Measurements from ENCODE around the gene ARHGAP23.
A peak's percentile ranks its signal among the peaks of the same experiment; 100 is the strongest.
"Not testable (repeated sequence)": the region's sequence is repeated elsewhere in the genome, so short reads cannot be mapped to it uniquely, and the experiment has no call there.

The ARHGAP23 gene

DNA sequence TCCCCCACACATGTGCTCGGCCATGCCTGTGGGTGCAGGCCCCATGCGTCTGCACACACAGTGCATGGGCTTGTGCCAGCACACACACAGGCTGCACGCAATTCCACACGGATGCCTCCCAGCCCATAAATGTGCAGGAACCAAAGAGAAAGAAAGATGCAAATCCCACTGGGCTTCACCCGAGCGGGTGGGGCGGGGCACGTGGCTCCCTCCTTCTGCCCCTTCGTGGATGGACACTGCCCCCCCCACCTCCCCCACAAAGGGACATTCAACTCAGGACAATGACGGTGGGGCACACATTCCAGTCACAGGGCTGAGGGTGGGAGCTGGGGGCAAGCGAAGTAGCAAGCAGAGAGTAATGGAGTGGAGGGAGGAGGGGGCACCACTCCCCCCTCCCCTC is 102.6 kb downstream of the ARHGAP23 start:
- not testable (repeated sequence) for DNase-seq

DNA sequence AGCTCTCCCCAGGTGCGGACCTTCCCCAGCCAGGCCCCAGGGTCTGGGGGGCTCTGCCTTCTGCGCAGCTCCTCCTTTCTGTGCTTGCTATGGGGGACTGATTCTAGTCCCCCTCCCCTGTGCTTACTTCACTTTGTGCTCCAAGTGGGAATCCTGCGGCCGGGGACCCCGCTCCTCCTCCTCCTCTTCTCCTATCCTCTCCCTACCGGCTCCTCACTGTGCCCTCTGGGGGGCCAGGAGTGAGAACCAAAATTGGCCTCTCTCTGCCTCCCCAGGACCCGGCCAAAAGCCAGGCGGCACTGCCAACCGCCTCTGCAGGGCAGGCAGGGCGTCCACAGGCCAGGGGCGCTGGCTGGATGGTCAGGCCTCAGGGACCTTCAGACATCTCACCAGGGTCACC is 103.5 kb downstream of the ARHGAP23 start:
- DNase-seq: not testable (repeated sequence)

DNA sequence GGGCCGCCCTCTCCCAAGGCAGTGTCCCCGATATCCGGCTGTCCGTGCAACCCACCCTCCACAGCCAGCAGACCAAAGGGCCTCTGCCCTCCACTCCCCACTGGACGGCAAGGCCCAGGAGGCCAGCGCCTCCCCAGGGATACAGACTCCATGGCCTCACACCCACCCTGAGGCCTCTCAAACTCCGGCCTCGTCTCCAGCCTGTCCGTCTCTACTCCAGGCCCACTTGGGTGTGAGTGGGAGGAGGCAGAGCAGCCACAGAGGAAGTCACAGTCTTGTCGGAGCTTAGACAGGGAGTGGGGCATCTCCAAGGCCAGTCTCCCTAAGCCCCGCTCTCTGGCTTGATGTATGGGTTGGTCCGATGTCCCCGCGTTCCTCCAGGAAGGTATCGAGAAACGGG is 104.2 kb downstream of the ARHGAP23 start:
- DNase-seq: no peak

DNA sequence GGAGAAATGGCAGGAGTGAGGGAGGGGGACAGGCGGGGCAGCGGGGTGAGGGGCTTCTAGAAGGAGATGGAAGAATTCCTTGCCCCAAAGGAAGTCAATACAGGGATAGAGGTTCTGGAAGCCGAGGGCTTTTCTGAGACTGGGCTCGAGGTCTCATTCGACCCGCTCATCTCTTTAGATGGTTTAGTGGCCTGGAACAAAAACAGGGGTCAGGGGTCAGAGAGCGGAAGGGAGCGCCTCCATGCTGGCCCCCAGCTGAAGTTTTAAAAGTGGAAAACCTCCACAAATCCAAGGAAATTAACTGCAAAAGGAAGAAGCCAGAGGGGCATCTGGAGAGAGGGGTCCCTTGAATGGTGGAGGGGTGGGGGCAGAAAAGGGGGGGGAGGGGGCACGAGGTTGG is 105.0 kb downstream of the ARHGAP23 start:
- no peak for DNase-seq

DNA sequence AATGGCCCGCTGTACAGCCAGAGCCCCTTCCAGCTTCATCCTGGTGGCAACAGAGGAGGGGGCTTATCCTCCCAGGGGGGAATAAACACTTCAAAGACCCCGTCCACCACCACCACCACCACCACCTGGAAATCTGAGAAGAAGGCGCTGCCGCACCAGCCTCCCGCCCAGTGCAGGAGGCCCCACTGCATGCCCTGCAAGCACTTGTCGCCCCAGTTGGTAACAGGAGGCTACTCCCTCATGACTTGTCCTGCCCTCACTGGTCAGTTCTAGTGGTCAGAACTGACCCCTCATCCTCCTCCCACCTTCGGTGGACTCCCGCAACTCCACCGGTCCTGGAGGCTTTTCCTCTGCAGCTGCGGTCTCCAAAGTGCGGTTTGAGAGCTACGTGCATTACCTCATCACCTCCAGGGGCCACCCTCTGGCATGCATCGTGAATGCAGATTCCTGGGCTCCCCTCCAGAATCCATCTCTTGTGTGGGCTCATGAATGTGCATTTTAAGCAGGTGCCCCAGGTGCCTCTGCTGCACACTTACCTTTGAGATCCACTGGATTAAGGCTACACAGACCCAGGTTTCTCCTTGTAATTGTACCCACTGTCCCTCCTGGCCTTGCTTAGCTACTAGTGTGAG is 105.7 kb downstream of the ARHGAP23 start:
- no peak for DNase-seq

DNA sequence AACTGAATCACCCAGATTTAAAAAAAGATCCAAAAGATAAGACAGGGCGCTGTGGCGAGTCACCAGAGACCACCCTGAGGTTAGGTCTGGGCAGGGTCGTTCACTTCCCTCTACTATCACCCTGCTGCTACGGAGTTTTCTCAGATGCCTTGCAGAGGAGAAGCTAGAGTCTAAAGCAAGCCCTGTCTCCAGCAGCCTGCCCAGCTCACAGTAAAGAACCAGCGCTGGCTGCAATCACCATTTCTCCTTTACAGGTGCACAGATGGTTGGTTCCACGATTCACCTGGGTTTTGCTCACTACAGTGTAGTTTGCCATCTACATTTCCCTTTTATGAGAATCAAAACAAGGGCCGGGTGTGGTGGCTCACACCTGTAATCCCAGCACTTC is 106.2 kb downstream of the ARHGAP23 start:
- no peak for DNase-seq

DNA sequence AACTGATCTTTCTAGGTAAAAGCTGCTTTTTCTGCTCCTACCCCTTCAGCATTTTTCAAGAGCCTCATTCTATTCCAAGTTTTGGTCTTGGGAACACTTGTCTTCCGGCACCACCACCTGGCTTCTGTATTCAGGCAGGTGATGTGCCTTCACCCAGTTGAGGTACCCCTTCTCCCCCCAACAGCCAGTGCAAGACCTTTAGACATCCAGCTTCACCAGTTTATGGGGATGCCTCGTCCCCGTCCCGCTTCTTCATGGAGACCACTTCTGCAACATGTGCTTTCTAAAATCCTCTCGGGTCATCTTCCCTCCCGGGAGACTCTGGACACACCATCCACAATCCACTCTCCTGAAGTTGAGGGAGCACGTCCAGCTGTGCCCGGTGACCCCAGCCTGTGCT is 107.6 kb downstream of the ARHGAP23 start:
- no peak for DNase-seq

DNA sequence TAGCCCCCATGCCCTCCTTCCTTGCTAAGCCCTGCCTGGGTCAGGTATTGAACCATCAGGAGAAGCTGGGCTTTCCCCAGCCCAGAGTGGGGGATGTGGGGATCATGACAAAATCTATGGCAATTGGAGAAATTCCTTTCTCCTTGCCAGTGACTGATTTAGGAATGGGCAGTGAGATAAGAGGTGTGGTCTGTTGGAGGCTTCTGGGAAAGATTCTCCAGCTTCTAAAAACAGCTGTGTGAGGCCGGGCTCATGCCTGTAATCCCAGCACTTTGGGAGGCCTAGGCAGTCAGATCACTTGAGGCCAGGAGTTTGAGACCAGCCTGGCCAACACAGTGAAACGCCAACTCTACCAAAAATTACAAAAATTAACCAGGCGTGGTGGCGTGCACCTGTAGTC is 108.4 kb downstream of the ARHGAP23 start:
- DNase-seq: no peak

DNA sequence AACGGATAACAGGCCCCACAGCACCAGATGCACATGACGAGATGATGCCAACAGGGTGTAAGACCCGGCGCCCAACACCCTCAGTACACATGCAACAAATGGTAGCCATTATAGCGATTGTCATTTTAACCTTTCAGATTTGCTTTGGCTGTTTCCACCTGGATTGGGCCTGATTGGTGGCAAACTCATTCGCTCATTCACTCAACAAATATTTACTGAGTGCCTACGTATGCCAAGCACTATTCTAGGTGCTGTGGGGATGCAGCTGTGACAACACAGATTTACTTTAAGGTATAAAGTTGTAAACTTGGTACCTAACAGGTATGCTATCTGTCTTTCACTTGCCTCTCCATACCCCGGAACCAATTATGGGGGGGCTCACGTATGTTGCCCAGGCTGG is 110.6 kb downstream of the ARHGAP23 start:
- no peak for DNase-seq

DNA sequence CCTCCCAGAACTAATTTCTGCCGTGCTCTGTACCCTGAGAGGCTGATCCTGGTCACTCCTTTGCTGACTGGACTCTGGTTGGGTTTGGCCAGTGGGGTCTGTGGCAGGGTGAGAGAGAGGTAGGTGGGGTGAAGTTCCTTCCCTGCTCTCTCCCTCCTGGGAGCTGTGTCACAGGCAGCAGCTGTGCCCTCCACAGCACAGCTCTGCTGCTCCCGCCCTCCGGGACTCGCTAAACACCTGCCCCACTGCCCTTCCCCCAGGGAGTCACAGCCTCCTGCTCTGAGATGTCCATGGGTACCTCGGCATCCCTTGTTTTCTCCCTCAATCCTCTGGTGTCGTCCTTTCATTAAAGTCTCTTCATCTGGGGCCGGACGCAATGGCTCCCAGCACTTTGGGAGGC is 111.1 kb downstream of the ARHGAP23 start:
- DNase-seq: peak; percentile 11

DNA sequence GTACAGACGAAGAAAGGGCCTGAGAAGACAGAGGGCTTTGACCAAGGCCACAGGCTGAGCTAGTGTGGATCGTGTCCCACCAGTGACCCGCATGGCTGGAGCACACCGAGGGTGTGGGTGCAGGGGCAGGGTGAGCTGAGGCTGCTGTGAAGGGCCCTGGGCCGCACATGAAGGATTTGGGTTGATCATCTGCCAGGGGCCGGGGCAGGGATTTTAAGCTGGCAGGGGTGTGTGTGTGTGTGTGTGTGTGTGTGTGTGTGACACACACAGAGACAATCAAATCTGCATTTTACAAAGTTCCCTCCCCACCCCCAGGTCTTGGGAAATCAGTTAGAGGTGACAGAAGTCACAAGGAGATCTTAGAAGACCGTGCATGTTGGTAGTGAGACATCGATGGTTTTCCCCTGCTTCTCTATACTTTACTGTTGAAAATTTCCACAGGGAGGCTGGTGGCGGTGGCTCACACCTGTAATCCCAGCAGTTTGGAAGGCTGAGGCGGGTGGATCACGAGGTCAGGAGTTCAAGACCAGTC is 112.3 kb downstream of the ARHGAP23 start:
- DNase-seq: no peak

DNA sequence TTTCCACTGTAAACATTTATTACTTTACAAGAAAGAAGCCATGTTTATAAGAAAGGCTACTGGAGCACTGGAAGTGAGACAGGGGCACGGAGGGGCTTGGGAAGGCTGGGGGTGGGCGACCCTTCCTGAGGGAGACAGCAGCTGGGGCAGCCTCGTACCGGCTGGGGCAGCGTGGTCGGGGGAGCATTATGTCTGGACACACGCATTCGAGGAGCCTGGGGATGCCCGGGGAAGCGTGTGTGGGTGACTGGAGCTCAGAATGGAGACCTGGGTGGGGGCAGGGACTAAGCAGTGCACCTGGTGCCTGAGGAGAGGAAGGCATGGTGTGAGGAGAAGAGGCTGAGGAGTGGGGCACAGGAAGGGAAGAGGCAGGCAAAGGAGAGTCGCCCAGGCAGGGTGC is 113.0 kb downstream of the ARHGAP23 start:
- no peak for DNase-seq

DNA sequence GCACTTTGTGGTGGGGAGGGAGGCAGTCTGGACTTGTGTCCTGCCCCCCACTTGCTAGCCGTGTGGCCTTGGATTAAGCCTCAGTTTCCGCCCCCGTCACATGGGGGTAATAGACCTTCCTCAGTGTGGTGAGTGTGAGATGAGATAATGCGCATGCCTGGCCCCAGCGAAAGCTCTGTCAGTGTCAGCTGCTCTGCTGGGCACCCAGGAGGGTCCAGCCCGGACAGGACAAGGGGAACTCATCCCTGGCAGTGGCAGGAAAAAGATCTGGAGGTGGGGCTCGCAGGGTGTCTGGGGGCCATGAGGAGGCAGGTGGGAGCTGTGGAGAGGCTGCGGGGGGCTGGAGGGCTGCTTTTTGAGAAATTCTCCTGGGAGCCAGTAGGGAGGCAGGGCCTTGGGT is 114.0 kb downstream of the ARHGAP23 start:
- peak; percentile 10 for DNase-seq

DNA sequence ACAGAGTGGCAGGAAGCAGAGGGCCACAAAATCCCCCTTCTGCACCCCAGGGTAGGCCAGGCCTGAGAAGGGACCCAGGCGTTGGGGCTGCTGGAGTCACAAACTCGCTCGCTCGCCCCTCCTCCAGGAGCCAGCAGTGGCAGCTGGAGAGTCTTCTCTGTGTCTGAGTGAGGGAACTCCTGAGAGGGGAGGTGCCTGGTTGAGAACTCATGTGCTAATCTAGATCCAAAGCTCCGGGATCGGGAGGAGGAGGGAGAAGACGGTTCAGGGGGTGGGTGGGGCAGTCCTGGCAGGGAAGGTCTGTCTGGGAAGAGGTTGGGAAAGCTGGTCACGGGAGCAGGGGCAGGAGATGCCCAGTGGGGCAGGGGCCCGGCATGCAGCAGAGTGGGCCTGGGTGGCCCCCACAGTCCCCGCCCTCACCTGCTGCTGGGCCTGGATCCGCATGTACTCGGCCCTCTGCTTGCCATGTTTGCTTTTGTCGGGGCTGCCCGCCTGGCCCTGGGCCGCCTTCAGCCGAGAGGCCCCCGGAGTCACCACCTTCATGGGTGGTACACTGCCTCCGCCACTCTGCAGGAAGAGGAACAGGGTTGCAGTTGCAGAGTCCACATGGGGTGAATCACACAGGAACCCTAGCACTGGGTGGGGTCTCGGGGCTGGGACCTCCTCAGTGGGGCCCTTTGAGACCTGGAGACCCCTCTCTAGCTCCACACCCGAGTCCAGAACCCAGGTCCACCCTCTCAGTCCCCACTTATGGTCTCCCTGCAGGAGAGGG is 115.3 kb downstream of the ARHGAP23 start:
- DNase-seq: peak; percentile 14

DNA sequence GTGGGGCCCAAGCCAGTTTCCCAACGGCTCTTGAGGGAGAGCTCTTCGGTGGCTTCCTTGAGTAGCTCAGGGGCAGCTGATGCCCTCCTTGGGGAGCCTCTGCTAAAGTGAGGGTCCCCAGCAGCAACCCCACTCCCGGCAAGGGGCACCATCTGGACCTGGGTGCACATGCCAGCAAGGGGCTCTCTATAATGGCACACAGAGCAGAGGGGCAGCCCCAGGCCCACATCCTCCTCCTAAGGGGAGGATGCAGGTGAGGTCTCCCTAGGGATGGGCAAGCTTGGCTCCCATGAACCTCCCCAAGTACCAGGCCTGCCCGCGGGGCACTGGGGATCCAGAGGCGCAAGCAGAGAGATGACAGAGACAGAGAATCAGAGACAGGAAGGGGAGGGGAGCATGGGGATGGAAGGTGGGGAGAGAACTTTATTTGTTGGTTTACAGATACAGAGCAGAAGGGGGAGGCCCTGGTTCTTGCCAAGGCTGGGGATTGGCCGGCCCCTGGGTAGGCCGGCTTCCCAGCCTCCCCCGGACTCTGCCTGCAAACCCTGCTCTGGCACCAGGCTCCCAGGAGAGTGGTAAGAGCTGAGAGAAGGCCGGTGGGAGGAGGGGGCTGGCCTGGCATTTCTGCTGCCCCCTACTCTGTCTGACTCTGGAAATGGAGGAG is 116.0 kb downstream of the ARHGAP23 start:
- peak; percentile 13 for DNase-seq

DNA sequence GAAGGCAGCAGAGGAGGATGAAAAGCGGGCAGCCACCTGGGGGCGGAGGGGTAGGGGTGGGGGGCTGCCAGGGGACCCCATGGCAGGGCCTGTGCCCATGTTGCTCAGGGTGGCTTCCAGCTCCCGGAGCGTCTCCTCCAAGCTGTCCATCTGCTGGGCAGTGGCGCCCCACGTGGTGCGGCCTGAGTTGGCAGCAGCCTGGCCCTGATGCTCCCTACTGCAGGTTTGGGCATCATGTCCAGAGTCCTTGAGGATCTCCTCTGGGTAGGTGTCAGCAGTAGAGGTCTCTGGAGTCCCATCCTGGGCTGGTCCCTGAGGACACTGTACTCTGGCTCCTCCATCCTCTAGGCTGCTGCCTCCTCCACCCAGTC is 116.6 kb downstream of the ARHGAP23 start:
- DNase-seq: peak; percentile 12

DNA sequence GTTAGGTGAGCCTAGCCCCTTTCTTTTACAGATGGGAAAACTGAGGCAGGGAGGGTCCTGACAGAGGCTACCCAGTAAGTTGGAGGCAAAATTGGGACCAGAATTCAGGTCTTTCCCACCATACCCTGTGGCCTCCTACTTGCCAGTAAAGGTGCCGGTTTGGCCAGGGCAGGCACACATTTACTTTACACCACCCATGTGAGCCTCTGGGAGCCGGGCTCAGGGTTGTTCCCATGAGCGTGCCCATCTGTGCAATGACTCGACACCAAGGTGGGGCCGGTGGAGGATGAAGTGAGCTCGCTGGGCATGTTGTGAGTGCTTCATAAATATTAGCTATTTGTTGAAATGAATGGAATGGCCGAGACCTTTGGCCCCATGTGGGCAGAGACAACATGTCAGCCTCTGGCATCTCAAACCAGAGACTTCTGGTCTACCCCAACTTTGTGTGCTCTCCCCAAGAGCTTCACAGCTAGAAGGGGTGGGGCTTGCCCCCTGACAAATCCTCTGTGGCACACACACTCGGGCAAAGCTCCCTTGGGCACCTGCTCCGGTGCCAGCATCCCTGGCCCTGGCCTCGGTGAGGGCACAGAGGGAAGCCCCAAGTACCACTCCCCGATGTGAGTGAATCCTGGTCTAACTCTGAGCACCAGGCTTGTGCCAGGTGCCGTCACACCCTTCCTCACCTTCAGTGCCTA is 117.4 kb downstream of the ARHGAP23 start:
- DNase-seq: peak; percentile 9

DNA sequence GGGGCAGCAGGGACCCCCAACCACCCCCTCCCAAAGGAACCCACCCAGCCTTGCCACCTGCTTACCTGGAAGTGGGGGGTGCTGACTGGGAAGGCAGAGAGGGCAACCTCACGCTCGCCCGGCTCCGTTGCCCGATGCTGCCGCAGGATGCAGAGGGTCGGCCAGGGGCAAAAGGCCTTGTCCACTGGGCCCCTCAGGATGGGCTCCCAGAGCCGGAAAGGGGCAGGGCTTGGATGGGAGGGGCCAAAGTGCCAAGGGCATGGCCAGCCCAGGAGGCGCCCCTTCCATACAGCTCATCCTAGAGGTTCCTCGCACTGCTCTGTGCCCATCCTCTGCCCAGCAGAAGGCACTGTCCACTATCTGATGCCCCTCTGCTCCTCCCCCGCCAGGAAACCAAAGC is 118.1 kb downstream of the ARHGAP23 start:
- no peak for DNase-seq

DNA sequence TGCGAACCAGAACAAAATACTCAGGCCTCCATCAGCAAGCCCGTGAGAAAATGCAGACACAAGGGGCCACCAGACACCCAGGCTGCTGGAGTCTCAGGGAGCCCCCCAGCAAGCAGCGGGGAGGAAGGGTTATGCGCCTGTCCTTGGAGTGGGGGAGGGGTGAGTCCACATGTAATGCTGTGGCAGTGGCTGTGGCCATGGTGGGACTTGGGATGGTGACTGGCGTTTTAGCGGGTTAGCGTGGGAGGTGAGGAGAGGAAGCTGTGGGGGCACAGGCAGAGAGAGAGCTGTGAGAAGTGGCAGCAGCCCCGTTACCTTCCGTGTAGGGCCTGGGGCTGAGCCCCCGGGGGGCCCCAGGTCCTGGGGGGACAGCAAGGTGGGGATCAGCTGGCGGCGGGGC is 119.2 kb downstream of the ARHGAP23 start:
- DNase-seq: no peak

DNA sequence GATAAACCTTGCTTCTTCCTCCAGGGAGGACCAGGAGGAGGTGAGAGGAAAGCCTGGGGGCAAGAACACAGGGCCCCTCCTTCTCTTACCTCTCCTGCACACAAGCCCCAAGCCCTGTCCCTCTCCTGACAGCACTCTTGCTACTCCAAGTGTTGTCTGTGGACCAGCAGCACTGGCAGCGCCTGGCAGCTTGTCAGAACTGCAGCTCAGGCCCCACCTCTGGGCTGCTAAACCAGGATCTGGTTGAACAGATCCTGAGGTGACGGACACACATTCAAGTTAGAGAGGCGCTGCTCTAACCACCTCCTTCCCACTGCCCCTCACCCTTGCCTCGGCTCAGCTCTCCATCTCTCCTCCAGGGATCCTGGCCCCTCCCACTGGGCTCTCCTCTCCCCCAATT is 121.0 kb downstream of the ARHGAP23 start:
- DNase-seq: no peak

DNA sequence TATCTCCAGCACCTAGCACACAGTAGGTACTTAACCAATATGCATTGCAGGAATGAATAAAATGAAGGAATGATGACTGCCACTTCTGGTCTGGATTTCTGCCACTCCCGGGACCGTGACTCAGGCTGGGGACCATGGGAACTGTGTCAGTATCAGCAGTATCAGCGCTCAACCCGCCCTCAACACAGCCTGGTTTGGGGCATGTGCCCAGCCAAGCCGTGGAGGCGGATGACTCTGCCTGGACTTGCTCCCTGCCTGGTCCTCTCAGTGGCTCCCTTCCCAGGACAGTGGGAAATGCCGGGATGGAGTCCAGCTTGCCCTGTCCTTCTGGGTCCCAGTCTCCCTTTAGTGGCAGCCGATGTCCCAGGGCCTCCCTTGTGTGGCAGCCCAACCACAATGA is 122.4 kb downstream of the ARHGAP23 start:
- DNase-seq: no peak

DNA sequence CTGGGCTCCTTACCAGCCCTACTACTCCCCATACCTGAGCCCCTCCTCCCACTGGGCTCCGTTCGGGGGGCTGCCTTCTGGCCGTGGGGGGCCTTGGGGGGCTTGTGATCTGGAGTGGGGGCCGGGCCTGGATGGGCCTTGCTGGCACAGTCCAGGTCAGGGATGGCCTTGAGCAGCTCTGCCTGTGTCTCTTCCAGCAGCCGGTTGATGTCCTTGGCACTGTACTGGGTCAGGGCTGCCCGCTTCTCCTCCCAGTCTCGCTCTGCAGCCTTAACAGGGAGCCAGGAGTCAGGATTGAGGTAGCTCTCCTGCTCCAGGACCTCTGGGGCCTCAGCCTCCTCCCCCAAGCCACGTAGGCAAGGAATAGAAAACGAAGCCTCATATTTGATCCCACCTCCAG is 122.9 kb downstream of the ARHGAP23 start:
- DNase-seq: no peak

DNA sequence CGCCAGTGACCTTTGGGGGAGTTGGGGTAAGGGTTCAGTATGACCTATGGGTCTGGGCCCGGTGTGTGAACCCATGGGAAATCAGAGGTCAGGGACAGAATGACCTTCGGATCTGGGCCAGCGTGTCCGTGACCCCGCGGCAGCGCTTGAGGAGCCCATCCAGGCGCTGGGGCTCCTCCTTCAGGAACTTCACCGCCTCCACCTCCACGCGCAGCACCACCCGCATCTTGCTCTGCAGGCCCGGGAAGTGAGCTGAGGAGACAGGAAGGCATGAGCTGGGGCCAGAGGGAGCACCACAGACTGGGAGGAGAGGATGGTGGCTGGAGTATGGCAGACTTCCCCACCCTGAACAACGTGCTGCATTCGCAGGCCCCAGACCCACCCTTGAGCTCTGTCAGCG is 124.1 kb downstream of the ARHGAP23 start:
- no peak for DNase-seq
